ENCODE measurements around the gene OR10J1.
A peak's percentile ranks its signal among the peaks of the same experiment; 100 is the strongest.
"Not testable (repeated sequence)": the region's sequence is repeated elsewhere in the genome, so short reads cannot be mapped to it uniquely, and the experiment has no call there.

OR10J1 gene

GRCh38 chr1:159439422-159439821, at the start of gene OR10J1:
Gene OR10J1 (plus strand): TSS chr1:159439722. CDS start chr1:159439792, 70 bp downstream.
- DNase-seq: no peak

DNA sequence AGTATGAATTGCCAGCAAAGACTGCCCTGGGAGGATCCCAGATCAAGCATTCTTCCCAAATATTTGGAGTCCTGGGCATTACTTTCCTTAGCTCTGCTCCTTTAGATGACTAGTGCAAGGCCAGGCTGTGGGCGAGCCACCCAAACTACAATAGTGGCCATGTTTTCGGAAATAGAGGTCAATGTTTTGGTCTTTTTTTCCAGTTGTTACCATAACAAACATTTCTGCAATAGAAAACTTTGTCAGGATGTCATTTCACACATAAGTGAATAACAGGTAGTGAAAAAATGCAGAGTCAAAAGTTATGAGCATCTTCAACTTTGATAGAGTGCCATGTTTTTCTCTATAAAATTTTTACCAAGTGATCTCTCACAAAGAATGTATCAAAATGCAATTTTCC, 32.7 kb upstream of the OR10J1 start:
- no peak for DNase-seq

DNA sequence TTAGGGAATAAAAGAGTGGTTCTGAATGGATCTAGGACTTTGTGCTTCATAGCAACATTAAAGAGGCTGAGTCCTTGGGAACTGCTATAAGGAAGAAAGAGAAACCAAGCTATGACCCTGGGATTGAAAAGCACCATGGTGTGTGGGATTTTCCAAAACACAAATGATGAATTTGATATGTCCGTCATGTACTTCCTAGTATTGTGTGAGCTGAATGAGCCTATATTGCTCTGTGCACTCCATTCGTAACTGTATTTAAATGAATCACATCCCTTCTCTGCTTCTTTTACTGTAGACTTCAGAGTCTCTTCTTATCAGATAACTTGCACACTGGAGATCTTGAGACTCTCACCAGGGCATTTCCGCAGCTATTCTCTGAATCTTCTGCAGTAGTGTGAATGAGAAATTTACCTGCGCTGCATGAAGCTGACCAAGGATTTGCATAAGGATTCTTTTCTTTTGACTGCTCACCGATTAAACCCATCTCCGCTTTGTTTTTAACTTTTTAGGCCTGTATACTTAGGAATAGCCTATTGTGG, 30.6 kb upstream of the OR10J1 start:
- DNase-seq: no peak

- DNase-seq: no peak
Measured at GRCh38 chr1:159421821-159422220, 17.7 kb upstream of the OR10J1 start.

- no peak for DNase-seq
Measured at GRCh38 chr1:159428536-159428935, 11.0 kb upstream of the OR10J1 start.

GRCh38 chr1:159429074-159429861, 10.3 kb upstream of the OR10J1 start:
- no peak for DNase-seq

DNA sequence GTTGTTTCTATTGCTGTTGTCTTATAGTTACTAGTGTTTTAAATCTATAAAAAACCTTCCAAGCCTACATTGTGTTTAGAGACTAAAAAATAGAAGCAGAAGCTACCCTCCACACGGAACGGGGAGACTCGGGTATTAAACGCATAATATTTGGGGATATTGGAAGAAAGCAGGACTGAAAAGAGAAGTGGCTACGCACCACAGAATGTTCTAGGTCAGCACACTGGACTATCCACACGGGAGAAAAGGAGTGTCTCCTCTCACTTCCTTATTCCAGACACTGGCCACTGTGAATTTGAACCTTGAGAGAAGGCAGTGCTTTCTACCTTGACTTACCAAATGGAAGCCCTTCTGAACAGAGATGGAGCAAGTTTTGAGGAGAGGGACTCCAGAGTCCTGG, 8.5 kb upstream of the OR10J1 start:
- DNase-seq: peak in 1 of 2 donors; percentile 1

- no peak for DNase-seq
Measured at GRCh38 chr1:159431904-159432303, 7.6 kb upstream of the OR10J1 start, which contains the start of gene OR10J4. Gene OR10J4 (plus strand): TSS chr1:159432204.

- DNase-seq: no peak
Measured at GRCh38 chr1:159436469-159436868, 3.1 kb upstream of the OR10J1 start.

GRCh38 chr1:159441360-159441759, 1.8 kb downstream of the OR10J1 start:
- no peak for DNase-seq

DNA sequence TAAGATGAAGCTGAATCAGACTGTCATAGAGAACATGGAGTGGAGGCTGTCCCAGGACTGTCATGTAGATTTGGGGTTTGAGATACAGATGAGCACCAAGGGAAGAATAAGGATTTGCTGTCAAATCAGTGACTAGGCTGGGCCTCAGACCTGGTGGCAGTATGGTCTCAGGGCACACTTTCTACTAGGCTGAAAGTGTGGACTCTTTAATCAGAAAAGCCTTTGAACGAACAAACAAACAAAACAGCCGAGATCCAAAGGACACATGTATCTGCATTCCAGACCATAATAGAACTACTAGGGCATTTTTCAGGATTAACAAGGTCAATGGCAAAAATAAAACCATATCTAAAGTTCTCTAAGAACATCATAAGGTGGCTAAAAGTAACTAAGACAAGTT, 2.9 kb downstream of the OR10J1 start:
- DNase-seq: no peak

DNA sequence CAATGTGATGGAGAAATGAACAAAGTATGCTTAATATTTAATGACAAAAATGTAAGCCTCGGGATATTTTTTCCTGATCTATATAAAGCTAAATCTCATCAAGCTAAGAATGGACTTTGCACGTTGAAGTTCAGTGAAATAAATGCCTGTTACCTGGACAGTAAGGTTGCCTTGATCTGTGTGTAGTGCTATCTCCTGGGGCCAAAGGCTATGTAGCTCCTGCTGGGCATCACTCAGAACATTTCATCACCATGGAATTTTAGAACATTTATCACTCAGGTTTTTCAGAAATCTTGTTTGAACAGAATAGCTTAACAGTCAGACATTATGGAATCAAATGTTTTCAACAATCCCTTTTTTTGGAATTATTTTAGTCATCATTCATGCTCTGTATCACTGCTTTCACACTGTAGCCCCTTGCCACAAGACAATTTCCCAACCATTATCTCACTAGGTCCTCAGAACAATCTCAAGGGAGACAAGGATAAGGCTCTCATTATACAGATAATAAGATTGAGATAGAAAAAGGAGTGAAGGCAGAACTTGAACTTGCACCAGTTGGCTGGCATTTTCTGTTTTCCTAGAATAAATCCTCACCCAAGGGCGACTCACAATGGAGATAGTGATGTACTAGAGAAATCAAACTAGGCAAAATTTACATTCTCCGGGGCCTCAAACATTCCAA, 3.7 kb downstream of the OR10J1 start:
- DNase-seq: no peak

DNA sequence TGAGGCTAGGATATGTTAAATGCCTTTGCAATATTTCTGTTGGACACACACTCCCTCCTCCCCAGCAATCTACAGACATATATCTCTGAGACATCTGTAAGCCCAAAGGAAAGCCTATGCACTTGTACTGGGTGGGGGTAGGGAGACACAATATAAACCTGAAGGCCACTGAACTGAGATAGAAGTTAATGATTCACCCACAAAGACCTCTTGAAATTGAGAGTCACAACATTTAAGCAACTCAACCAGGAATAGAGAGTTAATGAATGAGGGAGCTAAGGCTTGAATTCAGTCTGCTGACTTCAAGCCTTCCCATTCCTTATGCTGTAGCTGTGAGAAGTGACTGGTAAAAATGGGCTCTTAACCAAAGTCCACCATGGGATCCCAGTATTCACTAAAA, 5.0 kb downstream of the OR10J1 start:
- DNase-seq: no peak

GRCh38 chr1:159448181-159448580, 8.7 kb downstream of the OR10J1 start:
- DNase-seq: no peak

DNA sequence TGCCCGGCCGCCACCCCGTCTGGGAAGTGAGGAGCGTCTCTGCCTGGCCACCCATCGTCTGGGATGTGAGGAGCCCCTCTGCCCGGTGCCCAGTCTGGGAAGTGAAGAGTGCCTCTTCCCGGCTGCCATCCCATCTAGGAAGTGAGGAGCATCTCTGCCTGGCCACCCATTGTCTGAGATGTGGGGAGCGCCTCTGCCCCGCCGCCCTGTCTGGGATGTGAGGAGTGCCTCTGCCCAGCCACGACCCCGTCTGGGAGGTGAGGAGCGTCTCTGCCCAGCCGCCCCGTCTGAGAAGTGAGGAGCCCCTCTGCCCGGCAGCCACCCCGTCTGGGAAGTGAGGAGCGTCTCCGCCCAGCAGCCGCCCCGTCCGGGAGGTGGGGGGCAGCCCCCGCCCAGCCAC, 10.1 kb downstream of the OR10J1 start:
- not testable (repeated sequence) for DNase-seq

- no peak for DNase-seq
Measured at GRCh38 chr1:159459551-159459950, 20.0 kb downstream of the OR10J1 start.

- no peak for DNase-seq
Measured at GRCh38 chr1:159465191-159465603, 25.7 kb downstream of the OR10J1 start.

DNA sequence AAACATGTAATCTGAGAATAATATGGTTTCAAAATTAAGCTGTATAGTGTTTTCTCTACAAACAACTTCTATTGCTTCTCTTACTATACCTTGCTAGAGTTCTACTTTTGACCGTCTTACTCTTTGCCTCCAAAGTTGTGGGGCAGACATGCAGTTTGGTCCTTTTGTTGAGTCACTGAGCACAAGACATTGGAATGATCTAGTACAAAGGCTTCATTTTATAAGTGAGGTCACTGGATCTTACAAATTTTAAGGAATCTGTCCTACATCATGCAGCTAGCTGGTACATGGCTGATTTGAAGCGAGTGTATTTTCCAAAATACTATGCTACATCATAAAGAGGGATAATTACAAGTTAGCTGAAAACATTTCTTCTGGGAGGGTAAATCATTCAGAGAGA, 28.8 kb downstream of the OR10J1 start:
- DNase-seq: no peak

GRCh38 chr1:159469921-159470533, 30.5 kb downstream of the OR10J1 start:
- no peak for DNase-seq

GRCh38 chr1:159473335-159473734, 33.8 kb downstream of the OR10J1 start:
- DNase-seq: no peak

DNA sequence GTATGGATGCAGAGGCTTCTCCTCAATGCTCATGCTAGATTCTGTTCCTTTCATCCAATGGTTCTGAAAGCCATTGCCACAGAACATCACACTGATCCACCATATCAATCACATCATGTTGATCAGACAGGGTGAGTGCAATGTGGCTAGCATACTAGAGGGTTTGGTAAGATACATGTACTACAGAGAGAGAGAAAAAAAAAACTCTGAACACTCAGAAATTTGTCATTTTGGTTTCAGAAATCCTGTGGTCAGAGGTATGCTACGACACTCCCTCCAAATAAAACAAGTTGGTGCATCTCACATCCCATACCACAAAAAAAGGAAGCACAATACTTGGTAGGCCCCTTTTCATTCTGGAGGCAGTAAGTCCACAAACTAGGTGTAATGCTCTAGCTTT, 35.4 kb downstream of the OR10J1 start:
- DNase-seq: no peak

GRCh38 chr1:159483501-159483900, 44.0 kb downstream of the OR10J1 start:
- no peak for DNase-seq
